ENCODE results near the gene TMPRSS3.
"Not testable (repeated sequence)": the region's sequence is repeated elsewhere in the genome, so short reads cannot be mapped to it uniquely, and the experiment has no call there.

The TMPRSS3 gene

DNA sequence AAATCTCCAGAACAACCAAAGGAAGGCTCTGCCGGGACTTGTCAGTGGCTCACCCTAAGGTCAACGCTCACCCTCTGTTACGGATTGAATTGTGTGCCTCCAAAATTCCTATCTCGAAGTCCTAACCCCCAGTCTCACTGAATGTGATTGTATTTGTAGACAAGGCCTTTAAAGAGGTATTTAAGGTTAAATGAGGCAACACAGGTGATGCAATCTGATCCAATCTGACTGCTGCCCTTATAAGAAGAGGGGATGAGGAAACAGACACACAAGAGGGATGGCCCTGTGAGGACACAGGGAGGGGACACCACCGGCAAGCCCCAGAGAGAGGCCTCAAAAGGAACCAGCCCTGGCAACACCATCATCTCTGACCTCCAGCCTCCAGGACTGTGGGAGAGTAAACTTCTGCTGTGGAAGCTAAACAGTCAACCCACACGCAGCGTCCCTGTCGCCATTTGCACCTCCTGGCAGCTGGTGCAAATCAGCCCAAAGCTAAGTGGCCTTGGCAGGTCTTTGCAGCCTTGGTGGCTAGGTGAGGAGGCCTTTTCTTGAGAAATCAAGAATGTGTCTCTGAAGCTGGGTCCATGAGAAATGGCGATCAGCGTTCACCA lies 32.1 kb upstream of the TMPRSS3 start:
- DNase-seq (ENCODE audit: low spot score), result no peak

DNA sequence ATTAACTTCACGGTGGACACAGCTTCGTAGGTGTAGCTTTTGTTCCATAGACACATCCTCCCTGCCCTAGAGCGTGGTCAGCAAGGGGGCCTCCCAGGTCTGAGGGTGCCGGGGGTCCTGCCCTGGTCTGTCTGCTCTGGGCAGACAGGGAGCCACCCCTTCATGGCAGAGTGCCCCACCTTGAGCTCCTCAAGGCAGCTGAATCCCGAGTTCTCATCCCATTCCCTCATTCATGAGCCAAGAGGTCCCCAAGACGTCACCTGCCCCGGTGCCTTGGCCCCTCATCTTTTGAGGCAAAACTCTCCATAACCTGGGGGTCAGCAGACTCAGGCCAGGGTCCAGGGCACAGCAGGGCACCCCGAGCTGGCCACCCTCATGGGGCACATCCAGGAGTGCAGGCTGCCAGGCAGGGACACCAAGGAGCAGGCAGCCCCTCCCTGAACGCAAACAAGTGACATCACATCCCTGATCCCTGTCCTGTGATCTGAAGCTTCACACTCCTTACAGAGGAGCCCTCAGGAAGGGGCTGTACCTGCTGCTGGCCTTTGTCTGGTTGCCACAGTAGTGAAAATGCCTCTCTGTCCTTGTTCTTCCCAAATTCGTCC lies 31.1 kb upstream of the TMPRSS3 start:
- no peak for DNase-seq (ENCODE audit: low spot score)

DNA sequence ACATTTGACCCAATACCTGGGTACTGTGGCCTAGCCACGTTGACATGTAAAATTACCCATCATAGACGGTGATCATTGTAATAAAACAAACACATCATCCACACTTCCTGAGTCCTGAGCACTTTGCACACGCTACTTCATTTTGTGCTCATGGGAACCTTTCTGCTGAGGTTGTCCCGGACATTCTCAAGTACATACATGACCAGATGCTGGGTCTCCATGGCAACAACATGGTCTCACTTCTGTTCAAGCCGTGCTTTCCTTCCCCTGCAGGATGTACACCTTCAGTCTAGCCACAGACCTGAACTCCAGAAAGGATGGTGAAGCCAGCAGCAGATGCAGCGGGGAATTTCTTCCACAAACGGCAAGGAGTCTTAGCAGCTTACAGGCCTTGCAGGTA lies 30.6 kb upstream of the TMPRSS3 start:
- DNase-seq (ENCODE audit: low spot score), result no peak

DNA sequence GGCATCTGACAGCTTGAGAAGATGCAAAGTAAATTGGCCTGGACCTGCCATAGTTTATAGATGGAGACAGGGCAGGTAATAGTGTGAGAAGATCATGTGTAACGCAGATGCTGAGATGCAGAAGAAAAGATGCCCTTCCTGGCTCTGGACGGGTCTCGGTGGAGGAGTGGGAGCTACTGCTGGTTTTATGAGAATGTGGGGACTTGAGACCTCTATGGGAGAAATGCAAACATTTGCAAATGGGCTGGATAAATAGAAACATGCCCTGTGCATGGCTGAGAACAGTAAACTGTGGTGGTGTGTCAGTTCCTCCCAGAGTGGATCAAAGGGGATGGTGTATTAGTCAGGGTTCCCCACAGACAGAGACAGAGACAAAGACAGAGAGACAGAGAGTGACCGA lies 29.7 kb upstream of the TMPRSS3 start:
- DNase-seq (ENCODE audit: low spot score), result no peak

DNA sequence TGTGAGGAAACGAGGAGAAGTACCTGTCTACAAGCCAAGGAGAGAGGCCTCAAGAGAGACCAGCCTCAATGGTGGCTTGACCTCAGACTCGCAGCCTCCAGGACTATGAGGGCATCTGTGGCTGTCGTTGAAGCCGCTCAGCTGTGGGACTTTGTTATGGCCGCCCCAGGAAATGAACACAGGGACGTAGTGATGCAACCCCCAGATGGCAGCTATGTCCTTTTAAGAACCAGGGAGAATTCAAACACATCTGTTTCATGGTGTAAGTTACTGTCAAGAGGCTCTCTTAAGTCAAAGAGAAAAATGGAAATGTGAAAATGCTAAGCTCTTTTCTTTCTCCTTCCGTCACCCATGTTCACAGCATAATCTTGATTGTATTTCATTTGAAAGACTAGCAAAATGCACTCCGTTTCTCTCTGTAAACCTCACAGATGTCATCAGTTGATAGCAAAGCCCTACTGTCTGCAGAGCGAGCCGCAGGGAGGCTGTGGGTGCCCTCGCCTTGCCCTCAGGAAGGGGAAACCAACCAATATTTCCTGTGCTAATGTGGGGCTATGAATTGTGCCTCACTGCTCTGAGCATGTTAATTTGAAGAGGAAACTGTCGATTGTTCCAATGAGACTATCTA lies 29.2 kb upstream of the TMPRSS3 start:
- DNase-seq (ENCODE audit: low spot score), result no peak

DNA sequence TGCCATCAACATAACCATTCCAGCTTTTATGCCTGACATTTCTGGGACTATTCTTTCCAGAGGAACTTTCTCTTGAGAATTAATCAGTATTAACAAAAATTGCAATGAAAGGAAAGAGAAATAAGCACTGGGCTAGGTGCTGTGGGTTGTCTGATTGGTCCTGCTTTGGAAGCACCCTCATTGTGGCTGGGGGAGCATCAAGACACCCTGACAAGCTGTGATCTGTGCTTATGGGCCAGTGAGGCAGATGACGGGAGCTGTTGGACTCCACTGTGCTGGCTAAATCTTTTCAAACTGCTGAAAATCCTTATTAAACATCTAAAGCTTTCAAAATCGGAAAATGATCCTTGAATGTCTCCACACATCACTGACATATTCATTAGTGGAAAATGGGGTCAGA lies 27.8 kb upstream of the TMPRSS3 start:
- DNase-seq (ENCODE audit: low spot score), result no peak

DNA sequence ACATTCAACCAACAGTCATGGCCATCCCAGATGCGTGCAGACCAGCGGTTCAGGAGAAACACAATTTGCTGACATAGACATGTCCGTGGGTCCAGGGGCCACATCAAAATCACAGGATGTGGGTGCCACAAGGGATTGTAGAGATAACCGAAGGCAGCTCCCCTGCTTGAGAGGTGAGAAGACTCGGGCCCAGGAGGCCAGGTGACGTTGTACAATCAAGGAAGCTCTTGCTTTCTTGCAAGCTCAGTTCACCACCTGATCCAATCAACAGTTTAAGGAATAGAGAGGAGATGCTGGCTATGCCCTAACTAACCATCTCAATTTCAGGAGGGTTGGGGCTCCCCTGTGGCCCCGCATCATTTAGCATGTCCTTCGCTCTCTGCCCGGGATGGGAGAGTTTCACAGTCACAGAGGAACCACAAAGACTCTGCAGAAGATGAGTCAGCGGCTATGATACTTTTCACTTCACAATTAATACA lies 27.4 kb upstream of the TMPRSS3 start:
- no peak for DNase-seq (ENCODE audit: low spot score)

DNA sequence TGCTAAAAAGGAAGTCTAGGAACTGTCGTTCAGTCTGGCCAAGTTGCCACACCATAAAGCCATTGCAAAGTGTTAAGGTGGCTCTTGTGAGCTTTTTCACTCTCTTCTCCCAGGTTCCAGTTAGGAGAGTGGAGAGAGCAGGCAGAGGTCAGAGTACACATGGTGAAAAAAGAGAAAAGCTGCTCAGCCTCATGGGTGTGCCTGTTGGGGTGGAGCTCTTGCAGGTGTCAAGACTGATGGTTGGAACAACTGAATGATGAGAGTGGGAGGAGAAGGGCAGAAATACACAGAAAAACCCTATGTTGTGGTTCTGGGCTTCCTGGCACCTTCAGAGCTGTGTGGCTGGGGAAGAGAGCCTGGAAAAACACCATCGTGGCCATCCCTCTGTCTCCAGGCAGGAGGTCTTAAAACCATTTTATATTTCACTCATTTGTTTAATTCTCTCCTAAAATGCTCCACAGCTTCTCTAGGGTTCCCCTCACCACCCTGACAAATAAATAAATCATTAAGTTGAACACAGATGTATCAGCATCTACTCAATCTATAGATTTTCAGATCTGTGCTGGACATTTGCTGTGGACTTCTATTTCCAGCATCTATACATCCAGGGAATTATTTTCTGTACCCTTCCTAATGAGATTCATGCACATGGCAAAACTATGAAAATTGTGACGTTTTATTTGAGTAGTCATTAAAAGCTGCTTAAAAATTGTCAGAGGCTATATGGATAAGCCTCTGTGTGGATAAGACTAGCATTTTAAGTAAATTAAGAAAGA lies 25.4 kb upstream of the TMPRSS3 start:
- no peak for DNase-seq (ENCODE audit: low spot score)

DNA sequence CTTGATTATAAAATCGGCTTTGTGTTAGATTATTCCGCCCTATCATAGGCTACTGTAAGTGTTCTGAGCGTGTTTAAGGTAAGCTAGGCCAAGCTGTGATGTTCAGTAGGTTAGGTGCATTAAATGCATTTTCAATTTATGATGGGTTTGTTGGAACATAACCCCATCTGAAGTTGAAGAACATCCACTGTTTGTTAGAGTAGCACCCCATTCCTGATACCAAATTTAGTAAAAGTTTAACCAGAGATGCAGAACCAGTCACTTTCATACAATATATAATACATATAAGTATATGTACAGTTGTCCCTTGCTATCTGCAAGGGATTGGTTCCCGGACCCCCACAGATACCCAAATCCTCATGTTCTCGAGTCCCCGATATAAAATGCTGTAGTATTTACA lies 24.0 kb upstream of the TMPRSS3 start:
- no peak for DNase-seq (ENCODE audit: low spot score)

DNA sequence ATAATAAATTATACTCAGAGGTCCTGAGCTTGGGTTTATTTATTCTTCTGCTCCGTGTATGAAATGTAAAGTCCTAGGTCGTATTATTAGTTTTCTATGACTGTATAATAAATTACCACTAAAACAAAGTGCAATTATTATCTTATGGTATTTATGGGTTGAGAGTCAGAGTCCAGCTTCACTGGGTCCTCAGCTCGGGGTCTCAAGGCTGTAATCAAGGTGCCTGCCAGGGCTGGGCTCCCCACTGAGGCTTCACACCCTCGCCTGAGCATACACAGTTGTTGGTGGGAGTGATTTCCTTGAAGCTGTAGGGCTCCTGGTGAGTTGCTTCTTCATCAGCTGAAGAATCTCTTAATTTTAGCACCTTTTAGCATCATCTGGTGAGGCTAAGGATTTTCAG lies 23.0 kb upstream of the TMPRSS3 start:
- DNase-seq (ENCODE audit: low spot score), result no peak

DNA sequence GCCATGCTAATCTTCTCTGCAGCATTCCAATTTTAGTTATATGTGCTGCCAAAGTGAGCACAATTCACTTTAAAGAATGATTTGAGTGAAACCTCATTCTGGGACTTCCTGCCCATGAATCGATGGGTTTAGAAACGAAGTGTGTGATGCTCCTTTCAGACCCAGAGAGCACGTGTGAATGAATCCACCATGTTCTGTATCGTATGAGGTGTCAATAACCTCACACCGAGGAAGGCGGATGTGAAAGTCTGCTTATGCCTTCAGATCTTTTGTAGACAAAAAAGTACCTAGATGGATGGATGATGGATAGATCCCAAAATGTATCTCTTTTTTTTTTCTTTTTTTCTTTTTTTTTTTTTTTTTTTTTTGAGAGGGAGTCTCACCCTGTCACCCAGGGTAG lies 21.7 kb upstream of the TMPRSS3 start:
- no peak for DNase-seq (ENCODE audit: low spot score)

DNA sequence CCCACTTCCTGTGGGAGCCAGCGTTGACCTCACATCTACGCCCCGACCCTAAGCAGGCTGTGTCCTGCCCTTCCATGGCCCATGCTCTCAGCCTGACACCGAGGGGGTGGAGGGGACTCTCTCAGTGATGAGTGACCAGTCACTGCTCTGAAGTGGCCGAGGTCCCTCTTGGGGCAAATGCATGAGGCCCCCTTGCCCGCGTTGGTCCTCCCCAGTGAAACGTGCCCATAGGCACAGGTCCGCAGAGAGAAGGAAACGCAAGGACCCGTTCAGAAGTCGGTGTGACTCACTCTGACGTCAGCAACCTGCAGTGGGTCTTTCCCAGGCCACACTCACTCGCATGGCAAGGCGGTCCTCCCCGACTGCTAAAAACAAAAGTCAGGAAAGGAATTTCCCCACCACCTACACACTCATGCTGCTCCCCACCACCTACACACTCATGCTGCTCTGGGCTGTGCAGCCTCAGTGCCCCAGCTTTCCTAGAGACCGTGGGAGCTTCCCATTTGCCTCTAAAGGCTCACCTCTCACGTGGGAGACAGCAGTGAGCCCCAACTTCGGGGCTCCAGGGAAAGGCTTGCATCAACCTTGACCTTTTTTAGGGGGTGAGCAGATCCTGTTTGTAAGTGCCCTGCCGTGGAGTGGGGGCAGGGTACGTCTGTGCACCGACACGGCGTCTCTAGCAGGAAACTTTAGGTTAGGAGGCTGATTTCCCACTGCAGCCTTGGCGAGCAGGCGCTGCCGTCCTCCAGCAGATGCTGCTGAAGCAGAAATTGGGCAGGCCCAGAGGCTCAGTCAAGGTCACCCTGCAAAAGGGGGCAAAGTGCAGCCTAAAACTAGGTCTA lies 19.3 kb upstream of the TMPRSS3 start:
- DNase-seq (ENCODE audit: low spot score), result no peak

DNA sequence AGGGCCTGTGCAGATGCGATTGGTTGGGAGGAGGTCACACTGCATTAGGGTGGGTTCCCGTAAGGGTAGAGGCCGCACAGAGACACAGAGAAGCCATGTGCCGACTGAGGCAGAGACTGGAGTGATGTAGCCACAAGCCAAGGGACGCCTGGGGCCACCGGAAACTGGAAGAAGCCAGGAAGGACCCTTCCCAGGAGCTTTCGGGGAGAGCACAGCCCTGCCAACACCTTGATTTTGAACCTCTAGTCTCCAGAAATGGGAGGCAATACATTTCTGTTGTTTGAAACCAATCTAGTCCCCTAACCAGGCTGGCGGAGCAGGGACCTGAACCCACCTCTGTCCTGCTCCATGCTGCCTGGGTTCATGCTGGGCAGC lies 18.7 kb upstream of the TMPRSS3 start:
- DNase-seq (ENCODE audit: low spot score), result no peak

DNA sequence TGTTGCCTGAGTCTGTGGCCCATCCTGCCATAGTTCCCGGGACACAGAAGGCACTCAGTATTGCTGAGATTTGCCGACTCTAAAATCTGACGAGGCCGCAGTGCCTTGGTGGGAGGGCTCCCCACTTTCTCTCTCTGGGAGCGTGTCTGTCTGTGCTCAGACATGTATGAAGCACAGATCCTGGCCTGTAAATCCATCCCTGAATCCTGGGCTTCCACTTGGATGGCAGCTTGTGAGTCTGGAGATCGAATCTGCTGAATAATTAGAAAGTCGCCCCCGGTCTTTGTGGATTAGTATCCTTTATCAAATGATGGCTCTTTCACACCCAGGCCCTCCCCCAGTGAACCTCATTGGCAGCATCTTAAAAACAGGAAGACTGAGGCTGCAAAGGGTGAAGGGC lies 18.2 kb upstream of the TMPRSS3 start:
- DNase-seq (ENCODE audit: low spot score), result no peak

DNA sequence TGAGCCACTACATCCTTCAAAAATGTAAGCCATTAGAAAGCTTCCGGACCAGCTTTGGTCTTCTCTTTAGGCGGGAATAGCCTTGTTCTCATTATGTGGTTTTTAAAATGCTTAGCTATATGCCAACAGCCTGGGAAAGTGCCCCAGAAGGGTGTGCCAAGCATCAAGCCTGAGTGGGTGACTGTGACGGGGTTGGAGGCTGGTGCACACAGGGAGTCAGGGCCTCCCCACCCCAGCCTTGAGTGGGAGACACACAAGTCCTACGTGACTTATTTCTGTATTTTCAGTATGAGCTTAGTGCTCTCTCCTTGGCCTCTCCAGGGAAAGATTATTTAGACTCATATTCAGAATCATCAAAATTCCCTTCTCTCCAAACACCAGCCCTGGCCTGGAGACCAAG lies 17.6 kb upstream of the TMPRSS3 start:
- DNase-seq (ENCODE audit: low spot score), result no peak

DNA sequence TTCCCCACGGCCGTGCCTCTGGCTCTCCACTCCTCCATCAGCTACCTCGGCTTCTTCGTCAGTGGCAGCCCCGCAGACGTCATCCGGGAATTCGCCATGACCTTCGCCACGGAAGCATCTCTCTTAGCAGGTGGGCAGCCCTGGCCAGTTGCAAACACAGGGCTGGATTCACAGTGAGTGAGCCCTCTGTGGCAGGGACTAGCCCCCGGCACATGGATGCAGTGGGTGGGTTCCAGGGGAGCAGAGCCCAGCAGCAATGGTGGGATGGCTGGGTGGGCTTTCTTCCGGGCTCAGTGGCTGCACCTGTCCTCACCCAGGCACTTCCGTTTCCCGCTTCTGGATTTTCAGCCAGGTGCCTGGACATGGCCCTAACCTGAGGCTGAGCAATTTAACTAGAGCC lies 17.2 kb upstream of the TMPRSS3 start:
- DNase-seq (ENCODE audit: low spot score), result no peak

DNA sequence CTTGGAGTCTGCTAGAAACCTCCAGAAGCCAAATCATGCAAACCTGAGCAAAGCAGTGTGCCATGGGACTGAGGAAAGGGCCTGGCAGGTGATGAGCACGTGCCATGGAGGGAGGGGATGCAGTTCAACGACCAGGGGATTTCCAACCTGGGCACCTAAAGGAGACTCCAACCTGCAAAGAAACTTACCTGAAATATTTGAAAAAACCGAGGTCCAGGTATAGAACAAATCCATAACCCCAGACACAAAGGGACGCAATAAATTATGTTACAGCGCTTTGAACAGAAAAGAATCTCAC lies 16.7 kb upstream of the TMPRSS3 start:
- DNase-seq (ENCODE audit: low spot score), result no peak

DNA sequence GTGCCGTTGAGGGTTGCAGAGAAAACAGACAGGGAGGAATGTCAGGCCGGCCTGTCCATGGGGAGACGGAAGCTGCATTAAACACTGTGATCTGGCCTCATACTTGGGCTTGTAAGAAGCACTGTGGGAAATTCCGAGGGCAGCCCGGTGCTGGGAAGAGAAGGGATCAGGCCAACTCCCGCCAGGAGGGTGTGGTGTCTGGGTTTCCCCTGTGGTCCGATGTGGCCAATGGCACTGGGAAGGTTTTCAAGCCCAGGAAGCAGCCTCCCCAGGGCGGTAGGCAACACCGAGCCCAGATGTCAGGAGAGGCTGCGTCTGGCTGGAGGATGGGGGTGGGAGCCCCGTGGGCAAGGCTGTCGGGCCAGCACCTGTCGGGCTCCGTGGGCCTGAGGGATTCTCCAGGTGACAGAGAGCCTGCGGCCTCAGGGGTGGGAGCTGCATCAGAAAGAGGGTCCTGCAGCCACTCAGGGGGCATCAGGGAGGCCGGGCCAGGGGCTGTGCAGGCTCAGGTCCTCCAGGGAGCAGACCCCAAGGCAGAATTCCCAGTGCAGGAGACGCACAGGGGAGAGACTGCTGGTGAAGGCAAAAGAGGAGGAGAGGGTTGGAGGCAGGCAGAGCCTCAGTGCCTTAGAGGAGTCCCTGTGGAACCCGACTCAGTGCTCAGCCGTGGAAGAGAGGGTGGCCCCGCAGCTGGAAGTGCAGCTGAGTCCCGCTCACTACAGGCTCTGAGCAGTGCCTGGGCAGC lies 16.2 kb upstream of the TMPRSS3 start:
- DNase-seq (ENCODE audit: low spot score), result no peak

DNA sequence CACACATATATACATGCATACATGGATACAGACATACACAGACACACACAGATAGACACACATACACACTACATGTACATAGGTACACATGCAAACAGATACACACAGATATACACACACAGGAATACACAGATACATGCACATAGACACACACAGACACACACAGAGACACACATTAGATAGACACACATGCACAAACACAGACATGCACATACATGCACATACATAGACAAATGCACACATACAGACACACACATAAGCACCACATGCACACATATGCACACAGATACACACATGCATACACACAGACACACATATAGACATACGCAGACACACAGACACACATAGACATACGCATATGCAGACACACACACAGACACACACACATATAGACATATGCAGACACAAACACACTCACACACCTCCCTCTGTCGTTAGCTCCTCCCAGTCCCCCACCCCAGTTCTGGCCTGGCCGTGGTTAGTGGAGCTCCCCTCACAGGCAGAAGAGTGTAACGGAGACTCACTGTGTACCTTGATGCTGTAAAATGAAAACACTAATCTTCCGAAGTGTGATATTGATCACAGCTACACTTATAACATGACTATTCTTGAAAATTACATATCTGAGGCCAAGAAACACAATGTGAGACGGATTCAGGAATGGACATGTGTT lies 15.5 kb upstream of the TMPRSS3 start:
- no peak for DNase-seq (ENCODE audit: low spot score)

DNA sequence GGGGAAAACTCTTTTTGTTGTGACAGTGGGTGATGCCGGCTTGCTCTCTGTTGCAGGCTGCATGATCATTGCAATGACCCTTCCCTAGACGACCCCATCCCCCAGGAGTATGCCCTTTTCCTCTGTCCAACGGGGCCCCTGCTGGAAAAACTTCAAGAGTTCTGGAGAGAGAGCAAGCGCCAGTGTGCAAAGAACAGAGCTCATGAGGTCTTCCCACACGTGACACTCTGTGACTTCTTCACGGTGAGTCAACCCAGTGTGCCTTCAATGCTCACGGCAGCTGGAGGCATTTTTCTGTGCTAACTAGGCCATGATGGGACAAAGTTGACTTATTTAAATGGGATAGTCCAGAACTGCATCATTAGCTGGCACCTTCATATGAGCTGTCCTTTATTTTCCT lies 13.5 kb upstream of the TMPRSS3 start:
- no peak for DNase-seq (ENCODE audit: low spot score)

DNA sequence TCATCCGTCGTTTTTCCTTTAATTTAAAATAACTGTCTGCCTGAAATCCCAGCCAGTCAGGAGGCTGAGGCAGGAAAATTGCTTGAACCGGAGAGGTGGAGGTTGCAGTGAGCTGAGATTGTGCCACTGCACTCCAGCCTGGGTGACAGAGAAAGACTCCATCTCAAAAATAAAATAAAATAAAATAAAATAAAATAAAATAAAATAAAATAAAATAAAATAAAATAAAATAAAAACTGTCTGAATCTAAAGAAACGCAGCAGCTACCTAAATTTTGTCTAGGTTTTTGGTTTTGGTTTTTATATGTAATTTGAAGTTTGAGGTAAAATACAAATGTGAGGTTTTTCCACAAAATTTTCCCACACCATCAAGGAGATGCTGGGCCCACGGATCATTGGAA lies 12.9 kb upstream of the TMPRSS3 start:
- not testable (repeated sequence) for DNase-seq (ENCODE audit: low spot score)
